Dendritic cell treated with granulocyte-macrophage colony-stimulating factor and Interleukin-4, amounts not matched to agents 40 ng/mL and 50 ng/mL, for 4 days (primary cell): ENCODE measurements around the gene IMP4.
"Not testable (repeated sequence)": the region's sequence is repeated elsewhere in the genome, so short reads cannot be mapped to it uniquely, and the experiment has no call there.

Experiments used
- H3K27ac Mint-ChIP-seq: one replicate; pipeline ENCODE4 v1.8.0; 2022; ENCODE audit warnings: mild to moderate bottlenecking, mixed read lengths
- H3K27me3 Mint-ChIP-seq: one replicate; pipeline ENCODE4 v1.8.0; 2022; ENCODE audit warnings: mild to moderate bottlenecking, mixed read lengths
- H3K36me3 Mint-ChIP-seq: one replicate; pipeline ENCODE4 v1.8.0; 2022; ENCODE audit warnings: low read depth, mixed read lengths
- H3K4me1 Mint-ChIP-seq: one replicate; pipeline ENCODE4 v1.8.0; 2022; ENCODE audit warnings: low read depth, mixed read lengths
- H3K4me3 Mint-ChIP-seq: one replicate; pipeline ENCODE4 v1.8.0; 2022; ENCODE audit warnings: mild to moderate bottlenecking, moderate library complexity, mixed read lengths
- H3K9me3 Mint-ChIP-seq: one replicate; pipeline ENCODE4 v1.8.0; 2022; ENCODE audit warnings: mixed read lengths
- intact Hi-C: fragments of 100-400 bp; cut with micrococcal nuclease; formaldehyde crosslinking; loops from one replicate; pipeline ENCODE4 v1.15.0; 2022

Gene IMP4

DNA sequence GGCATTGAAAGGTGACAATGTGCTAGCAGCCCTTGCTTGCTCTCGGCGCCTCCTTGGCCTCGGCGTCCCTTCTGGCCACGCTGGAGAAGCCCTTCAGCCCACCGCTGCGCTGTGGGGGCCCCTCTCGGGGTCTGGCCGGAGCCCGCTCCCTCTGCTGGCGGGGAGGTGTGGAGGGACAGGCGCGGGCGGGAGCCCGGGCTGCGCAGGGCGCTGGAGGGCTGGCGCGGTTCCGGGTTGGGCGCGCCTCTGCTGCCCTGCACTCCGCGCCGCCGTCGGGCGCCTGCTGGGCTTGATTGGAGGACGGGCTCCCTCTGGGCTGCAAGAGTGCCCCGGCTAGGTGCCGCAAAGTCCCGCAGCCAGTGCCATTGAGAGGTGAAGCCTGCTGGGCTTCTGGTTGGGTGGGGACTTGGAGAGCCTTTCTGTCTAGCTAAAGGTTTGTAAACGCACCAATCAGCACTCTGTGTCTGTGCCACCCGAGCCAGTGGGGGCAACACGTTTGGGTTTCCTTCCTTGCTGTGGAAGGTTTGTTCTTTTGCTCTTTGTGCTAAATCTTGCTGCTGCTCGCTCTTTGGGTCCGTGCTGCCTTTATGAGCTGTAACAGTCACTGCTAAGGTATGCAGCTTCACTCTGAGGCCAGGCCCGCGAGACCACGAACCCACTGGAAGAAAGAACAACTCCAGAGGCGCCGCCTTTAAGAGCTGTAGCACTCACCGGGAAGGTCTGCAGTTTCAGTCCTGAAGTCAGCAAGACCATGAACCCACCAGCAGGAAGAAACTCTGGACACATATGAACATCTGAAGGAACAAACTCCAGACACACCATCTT is 14.8 kb upstream of the IMP4 start:
- Mint-ChIP-seq H3K4me3 (no peak overlapping the region), H3K27me3 (peaks cover 56% of the 10 kb centered on the region), H3K27ac (no peak overlapping the region), H3K4me1 (no peaks in the 10 kb centered on the region), H3K9me3 (no peaks in the 10 kb centered on the region), H3K36me3 (no peaks in the 10 kb centered on the region)
- intact Hi-C loops = no loop called here

DNA sequence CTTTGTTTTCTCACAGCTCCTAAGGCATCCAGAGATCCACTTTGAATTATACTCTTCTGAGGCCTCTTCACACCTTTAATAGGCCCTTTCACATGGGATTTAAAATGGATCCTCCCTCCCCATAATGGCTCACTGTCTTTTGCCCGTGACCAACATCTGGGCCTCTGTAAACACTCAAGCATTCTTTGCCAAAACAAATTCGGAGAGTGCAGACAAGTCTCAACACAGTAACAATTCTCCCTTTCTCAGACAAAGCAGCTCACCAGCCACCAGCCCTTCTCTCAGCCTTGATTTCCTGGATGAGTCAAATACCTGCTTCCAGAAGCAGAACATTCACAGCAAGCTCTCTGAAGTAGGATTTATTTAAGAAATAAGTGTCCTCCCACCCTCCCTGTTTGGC is 14.0 kb upstream of the IMP4 start:
- Mint-ChIP-seq H3K36me3 (no peaks in the 10 kb centered on the region), H3K4me1 (no peaks in the 10 kb centered on the region), H3K27ac (no peak overlapping the region), H3K9me3 (no peaks in the 10 kb centered on the region), H3K27me3 (peaks cover 53% of the 10 kb centered on the region), H3K4me3 (no peak overlapping the region)
- intact Hi-C loops = no loop called here

DNA sequence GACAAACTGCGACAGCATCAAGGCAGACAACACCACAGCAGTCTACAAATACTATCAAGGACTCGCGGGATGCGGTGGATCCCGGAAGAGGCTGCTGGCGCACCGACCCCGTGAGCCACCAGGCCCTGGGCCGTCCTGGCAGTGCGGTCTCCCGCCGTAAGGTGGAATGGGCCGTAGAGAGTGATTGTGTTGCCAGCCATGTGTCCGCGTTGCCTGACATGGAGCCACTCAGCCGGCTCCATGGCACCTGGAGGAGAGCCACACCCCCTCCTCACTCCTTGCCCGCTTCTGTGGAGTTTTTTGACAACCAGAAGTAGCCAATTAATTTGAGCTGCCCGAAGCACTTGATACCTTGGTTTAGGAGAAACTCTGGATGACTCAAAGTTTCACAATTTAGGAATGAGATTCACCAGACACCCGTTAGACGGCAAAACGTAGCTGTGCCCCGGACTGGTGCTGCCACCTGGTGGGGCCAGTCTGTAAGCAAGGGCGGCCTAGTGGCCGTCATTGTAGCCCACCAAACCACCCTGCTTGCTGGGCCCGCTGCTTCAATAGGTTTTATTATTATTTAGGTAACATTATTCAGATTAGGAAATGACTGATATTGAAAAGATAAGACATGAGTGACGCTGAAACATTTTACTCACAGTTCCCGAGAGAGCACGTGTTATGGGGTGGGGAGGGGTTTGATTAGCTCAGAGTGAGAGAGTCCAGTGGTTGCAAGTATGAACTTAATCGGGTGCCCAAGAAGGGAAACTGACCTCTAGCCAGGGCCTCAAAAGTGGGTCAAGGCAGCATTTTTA is 10.2 kb upstream of the IMP4 start:
- peaks cover 38% of the 10 kb centered on the region for H3K27me3 Mint-ChIP-seq
- no peak overlapping the region for H3K27ac Mint-ChIP-seq

DNA sequence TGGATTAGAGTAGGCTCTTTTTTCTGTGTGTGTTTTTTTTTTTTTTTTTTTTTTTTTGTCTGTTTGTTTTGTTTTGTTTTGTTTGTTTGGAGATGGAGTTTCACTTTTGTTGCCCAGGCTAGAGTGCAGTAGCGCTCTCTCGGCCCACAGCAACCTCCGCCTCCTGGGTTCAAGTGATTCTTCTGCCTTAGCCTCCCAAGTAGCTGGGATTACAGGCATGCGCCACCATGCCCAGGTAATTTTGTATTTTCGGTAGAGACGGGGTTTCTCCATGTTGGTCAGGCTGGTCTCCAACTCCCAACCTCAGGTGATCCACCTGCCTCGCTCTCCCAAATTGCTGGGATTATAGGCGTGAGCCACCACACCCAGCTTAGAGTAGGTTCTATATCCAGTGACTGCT is 9.4 kb upstream of the IMP4 start:
- H3K27me3 Mint-ChIP-seq = peaks cover 36% of the 10 kb centered on the region
- H3K36me3 Mint-ChIP-seq, H3K27ac Mint-ChIP-seq, H3K4me1 Mint-ChIP-seq, H3K4me3 Mint-ChIP-seq, H3K9me3 Mint-ChIP-seq: not testable (repeated sequence)
- intact Hi-C loops = loop anchor here (5.0 kb wide), 1 partner anchor 176 kb away; no protein-coding TSS in a partner anchor

More for the DNA sequence above, 10.2 kb upstream of the IMP4 start:
- Mint-ChIP-seq H3K4me1 (no peaks in the 10 kb centered on the region), H3K4me3 (no peak overlapping the region), H3K36me3 (peaks cover 1% of the 10 kb centered on the region), H3K9me3 (no peaks in the 10 kb centered on the region)
- intact Hi-C loops = loop anchor here (1.0 to 5.0 kb wide), 2 partner anchors 175 to 396 kb away; no protein-coding TSS in a partner anchor

DNA sequence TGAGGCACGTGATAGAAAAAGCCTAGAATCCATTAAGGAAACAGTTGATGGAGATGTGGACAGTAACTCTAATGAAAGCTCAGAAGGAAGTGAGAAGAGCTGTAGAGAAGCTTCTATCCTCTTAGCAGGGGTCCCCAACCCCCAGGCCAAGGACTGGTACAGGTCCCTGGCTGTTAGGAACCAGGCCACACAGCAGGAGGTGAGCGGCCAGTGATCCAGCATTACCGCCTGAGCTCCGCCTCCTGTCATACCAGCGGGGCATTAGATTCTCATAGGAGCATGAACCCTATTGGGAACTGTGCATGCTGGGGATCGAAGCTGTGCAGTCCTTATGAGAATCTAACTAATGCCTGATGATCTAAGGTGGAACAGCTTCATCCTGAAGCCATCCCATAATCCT is 8.7 kb upstream of the IMP4 start:
- Mint-ChIP-seq H3K27ac (no peak overlapping the region), H3K4me3 (no peak overlapping the region)
- intact Hi-C loops = loop anchor here (5.0 kb wide), 1 partner anchor 177 kb away; no protein-coding TSS in a partner anchor

DNA sequence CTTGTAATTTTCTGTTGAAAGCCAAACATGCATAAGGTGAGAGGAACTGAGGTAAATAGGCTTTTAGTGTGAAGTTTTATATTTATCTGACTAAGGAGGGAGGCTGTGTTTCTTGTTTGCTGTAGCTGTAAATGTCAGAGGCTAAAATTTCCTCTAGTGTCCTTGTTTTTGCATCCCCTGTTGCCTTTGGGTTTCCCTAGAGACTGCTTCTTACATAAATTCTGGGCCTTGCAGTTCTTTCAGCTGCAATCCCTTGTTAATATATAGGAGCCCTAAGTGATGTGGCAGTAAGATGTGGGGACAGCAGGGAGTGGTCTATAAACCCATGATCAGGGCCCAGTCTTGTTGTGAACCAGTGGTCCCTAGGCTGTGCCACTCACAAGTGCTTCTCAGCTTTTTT is 7.5 kb upstream of the IMP4 start:
- peaks cover 27% of the 10 kb centered on the region for H3K27me3 Mint-ChIP-seq
- H3K4me3 Mint-ChIP-seq = no peak overlapping the region
- H3K27ac Mint-ChIP-seq = no peak overlapping the region
- peaks cover 10% of the 10 kb centered on the region for H3K4me1 Mint-ChIP-seq
- peaks cover 29% of the 10 kb centered on the region for H3K36me3 Mint-ChIP-seq
- no peaks in the 10 kb centered on the region for H3K9me3 Mint-ChIP-seq
- intact Hi-C loops = no loop called here

More for the DNA sequence above, 8.7 kb upstream of the IMP4 start:
- no peaks in the 10 kb centered on the region for H3K9me3 Mint-ChIP-seq
- H3K4me1 Mint-ChIP-seq = no peaks in the 10 kb centered on the region
- peaks cover 29% of the 10 kb centered on the region for H3K27me3 Mint-ChIP-seq
- peaks cover 17% of the 10 kb centered on the region for H3K36me3 Mint-ChIP-seq

DNA sequence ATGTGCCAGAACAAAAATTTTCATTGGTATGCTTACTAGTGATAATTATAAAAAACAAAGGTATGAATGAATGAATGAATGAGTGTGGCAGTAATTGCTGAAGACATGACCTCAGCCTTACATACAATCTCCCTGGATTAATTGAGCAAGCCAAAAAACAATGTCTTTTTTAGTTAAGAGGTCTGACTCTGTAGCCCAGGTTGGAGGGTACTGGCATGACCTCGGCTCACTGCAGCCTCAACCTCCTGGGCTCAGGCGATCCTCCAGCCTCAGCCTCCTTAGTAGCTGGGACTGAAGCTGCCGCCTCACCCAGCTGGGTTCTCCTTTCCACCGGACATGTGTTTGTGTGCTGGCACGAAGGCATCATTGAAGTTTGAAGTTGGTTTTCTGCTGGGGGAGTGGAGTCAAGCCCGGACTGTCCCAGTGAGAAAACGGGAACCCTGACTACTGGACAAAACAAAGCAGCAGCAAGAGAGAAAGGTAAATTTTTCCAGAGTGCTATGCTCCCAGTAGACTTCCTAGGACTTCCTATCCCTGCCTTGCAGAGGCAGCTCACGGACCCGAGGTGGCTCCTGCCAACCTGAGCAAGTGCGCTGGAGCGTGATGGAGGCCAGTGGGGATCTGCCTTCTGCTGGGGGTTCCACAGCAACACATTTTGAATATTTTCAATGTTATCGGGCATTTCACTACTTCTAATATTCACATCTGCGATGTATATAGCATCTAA is 6.4 kb upstream of the IMP4 start:
- peaks cover 18% of the 10 kb centered on the region for H3K27me3 Mint-ChIP-seq
- H3K4me1 Mint-ChIP-seq = peaks cover 20% of the 10 kb centered on the region
- H3K4me3 Mint-ChIP-seq = no peak overlapping the region
- H3K27ac Mint-ChIP-seq = no peak overlapping the region
- peaks cover 34% of the 10 kb centered on the region for H3K36me3 Mint-ChIP-seq
- no peaks in the 10 kb centered on the region for H3K9me3 Mint-ChIP-seq
- intact Hi-C loops = no loop called here

DNA sequence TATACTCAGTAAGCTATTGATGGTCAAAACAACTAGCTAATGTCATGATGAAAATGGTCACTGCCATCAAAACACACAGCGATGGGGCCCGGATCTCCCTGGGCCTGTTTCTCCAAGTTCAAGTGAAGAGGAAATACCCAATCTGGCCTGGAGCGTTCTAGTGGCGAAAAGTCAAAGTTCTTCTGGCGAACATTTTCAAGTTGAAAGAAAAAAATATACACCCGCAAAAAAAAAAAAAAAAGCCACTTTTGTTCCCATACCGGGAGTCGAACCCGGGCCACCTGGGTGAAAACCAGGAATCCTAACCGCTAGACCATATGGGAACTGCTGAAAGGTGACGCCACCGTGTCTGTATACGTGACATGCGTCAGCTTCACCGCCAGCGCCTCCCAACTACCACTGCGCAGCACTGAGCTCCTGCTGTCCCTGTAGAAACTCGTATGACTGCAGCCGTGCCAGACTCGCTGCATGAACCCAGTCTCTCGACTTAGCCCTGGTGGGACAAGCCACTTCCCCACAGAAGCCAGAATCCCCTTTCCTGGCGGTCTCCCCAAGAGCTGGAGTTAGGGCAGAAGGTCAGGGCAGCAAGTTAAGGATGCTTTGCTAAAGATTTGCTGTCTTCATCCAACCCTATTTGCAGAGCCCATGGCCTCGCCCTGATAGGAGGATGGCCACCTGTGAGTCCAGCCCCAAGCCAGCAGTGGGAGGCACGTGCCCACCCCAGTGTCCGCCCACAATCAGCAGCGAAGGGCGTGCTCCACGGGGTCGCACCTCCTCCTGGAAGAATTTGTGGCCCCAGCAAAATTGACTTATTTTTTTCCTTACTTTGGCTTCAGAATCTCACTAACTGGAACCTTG is 5.6 kb upstream of the IMP4 start:
- intact Hi-C loops = no loop called here
- H3K36me3 Mint-ChIP-seq = peaks cover 40% of the 10 kb centered on the region

DNA sequence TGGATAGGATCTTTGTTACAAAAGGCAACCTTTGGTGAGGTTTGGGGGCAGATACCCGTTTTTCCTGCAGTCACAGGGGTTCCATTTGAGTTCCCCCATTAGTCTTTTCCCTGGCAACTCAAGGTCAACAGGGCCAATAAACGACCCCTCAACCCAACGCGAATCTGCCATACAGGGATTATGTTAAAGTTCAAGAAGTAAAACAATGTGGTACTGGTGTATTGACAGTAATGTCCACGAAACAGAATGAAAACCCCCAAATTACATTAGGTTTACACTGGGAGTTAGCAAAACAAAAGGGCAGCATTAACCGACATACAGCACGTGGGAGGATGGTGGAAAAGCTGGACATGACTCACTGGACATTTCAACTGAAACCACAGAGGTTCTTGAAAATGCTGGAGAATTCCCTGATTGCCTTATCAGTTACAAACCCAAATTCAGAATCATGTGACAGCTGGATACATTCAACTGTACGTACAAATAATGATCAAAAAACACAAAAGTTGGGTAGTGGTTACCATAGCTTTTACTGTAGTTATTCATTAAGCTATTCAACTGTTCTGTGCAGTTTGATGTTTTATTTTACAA is 4.9 kb upstream of the IMP4 start:
- H3K27ac Mint-ChIP-seq = no peak overlapping the region
- intact Hi-C loops = no loop called here
- peaks cover 31% of the 10 kb centered on the region for H3K4me1 Mint-ChIP-seq
- no peak overlapping the region for H3K4me3 Mint-ChIP-seq
- H3K27me3 Mint-ChIP-seq = peaks cover 8% of the 10 kb centered on the region
- peaks cover 47% of the 10 kb centered on the region for H3K36me3 Mint-ChIP-seq
- no peaks in the 10 kb centered on the region for H3K9me3 Mint-ChIP-seq

More for the DNA sequence above, 5.6 kb upstream of the IMP4 start:
- H3K27me3 Mint-ChIP-seq = peaks cover 12% of the 10 kb centered on the region
- H3K4me3 Mint-ChIP-seq = no peak overlapping the region
- no peak overlapping the region for H3K27ac Mint-ChIP-seq
- no peaks in the 10 kb centered on the region for H3K9me3 Mint-ChIP-seq
- peaks cover 28% of the 10 kb centered on the region for H3K4me1 Mint-ChIP-seq

DNA sequence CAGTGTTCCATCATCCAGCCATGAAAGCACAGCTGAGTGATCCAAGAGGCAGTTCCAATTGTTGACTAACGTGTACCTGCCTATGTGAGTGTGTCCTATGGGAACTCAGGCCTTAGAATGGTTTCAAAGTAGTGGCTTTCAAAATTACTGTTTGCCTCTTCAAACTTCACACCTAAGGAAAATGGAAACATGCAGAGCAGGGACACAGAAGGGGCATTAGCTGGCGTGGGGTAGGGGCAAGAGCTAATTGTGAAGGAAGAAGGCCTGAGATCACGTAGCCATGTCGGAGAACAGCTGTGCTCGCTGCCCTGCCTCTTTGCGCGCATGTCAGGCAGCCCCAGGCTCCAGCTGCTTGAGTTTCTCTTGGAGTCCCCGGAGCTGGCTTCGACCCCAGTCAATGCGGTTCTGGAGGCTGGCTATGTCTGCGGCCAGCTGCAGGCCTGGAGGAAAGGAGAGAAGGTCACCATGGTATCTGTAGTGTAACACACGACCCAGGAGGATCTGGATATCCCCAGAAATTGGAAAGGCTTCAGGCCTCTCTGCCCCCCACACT is 3.8 kb upstream of the IMP4 start:
- H3K27ac Mint-ChIP-seq = no peak overlapping the region
- intact Hi-C loops = no loop called here

DNA sequence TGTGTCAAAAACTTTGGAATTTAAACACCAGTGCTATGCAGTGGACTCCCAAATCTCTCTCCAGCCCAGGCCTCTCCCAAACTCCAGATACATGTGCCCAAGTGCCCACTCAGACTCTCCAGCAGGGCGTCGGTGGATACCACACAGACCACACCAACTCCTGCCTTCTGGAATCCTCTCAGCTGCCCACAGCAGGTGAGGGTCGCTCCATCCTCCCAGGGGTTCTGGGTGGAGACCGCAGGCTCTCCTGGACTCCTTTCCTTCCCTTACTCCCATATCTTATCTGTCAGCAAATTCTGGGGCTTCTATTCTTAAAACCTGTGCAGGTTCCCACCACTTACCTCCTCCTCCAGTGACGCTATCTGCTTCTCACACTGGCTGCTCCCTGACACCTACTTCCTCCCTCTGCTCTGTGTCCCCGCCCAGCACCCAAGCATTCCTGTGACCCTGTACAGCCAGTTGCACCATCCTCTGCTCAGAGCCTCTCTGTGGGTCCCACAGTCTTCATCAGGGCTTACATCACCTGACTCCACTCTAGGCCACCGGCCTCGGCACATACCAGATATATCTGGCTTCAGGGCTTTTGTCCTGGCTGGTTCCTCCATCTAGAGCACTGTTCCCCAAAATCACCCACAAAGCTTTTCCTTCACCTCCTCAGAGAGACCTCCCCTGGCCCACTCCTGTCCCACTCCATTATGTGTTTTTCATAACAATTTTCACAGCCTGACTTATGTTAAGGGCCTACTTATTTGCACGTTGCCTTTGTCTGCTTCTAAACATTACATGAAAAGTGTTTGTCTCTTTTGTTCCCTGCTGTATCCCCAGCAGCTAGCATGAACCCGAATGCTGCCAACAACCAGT is 2.6 kb upstream of the IMP4 start:
- intact Hi-C loops = no loop called here
- Mint-ChIP-seq H3K4me1 (peaks cover 39% of the 10 kb centered on the region), H3K9me3 (no peaks in the 10 kb centered on the region), H3K27me3 (no peaks in the 10 kb centered on the region), H3K36me3 (peaks cover 61% of the 10 kb centered on the region), H3K4me3 (peak overlapping the region; percentile 7), H3K27ac (peak overlapping the region; percentile 13)

More for the DNA sequence above, 3.8 kb upstream of the IMP4 start:
- Mint-ChIP-seq H3K27me3 (peaks cover 4% of the 10 kb centered on the region), H3K4me3 (no peak overlapping the region), H3K36me3 (peaks cover 53% of the 10 kb centered on the region), H3K9me3 (no peaks in the 10 kb centered on the region), H3K4me1 (peaks cover 39% of the 10 kb centered on the region)

DNA sequence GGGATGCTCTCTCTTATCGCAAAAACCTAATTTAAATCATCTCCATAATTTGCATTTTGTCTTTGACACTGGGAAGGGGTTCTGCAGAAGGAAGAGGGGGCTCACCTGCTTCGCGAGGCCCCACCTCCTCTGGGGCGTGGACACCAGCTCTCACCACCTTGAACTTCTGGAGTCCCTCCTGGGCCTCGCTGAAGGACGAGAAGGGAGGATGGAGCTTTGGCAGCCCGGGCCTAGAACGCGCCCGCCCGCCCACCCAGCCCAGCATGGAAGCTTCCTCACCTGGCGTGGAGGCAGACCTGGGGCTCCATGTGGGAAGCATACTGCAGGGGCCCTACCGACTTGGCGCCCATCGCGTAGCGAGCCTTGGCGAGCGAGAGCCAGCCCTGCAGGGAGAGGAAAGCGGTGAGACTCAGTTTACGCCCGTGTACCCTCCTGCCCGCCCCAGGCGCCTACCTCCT is 1.1 kb upstream of the IMP4 start:
- no peaks in the 10 kb centered on the region for H3K9me3 Mint-ChIP-seq
- peaks cover 45% of the 10 kb centered on the region for H3K4me1 Mint-ChIP-seq

More for the DNA sequence above, 1.1 kb upstream of the IMP4 start:
- H3K27ac Mint-ChIP-seq = peak overlapping the region; percentile 100
- intact Hi-C loops = loop anchor here (1.0 kb wide), 4 partner anchors 14 to 160 kb away; partner anchors contain the start of gene SMPD4
- peaks cover 76% of the 10 kb centered on the region for H3K36me3 Mint-ChIP-seq
- no peaks in the 10 kb centered on the region for H3K27me3 Mint-ChIP-seq
- peak overlapping the region; percentile 100 for H3K4me3 Mint-ChIP-seq
